Glutamatergic neuron (in vitro differentiated cells): ENCODE data around the gene RHBDL1. TPM values are rescaled to one million over a fixed set of nuclear protein-coding genes. Genes with fewer than 3 reads are reported as not detected.

Source experiments
- DNase-seq: peaks from one replicate; pipeline ENCODE4 v3.0.0; 2022
- H3K27ac Mint-ChIP-seq: one replicate; pipeline ENCODE4 v1.8.0; 2020; ENCODE audit warnings: mild to moderate bottlenecking, mixed read lengths, inconsistent platforms; ENCODE audit not compliant: unreplicated experiment
- H3K27me3 Mint-ChIP-seq: one replicate; pipeline ENCODE4 v1.8.0; 2020; ENCODE audit warnings: mild to moderate bottlenecking, moderate library complexity, mixed read lengths, inconsistent platforms; ENCODE audit not compliant: unreplicated experiment
- H3K36me3 Mint-ChIP-seq: one replicate; pipeline ENCODE4 v1.8.0; 2020; ENCODE audit warnings: mild to moderate bottlenecking, mixed read lengths, inconsistent platforms; ENCODE audit not compliant: unreplicated experiment
- H3K4me1 Mint-ChIP-seq: one replicate; pipeline ENCODE4 v1.8.0; 2020; ENCODE audit warnings: mild to moderate bottlenecking, low read depth, mixed read lengths, inconsistent platforms; ENCODE audit not compliant: unreplicated experiment
- H3K4me3 Mint-ChIP-seq: one replicate; pipeline ENCODE4 v1.8.0; 2020; ENCODE audit warnings: mild to moderate bottlenecking, mixed read lengths, inconsistent platforms; ENCODE audit not compliant: unreplicated experiment
- H3K9me3 Mint-ChIP-seq: one replicate; pipeline ENCODE4 v1.8.0; 2020; ENCODE audit warnings: mild to moderate bottlenecking, moderate library complexity, mixed read lengths, inconsistent platforms; ENCODE audit not compliant: unreplicated experiment
- CTCF ChIP-seq: fragments of 200-600 bp; sonication (generic); IDR thresholded peaks from one replicate; pipeline ENCODE4 v1.5.0; 2021; ENCODE audit not compliant: partially characterized antibody, unreplicated experiment
- total RNA-seq: library from RNA; stranded (reverse); fragmentation: NEBNext Ultra II Directional; extraction: Animal tissue kit (Norgen Biotek cat#: 25700); gene quantifications from one replicate; pipeline ENCODE4 v1.2.1, GENCODE V29; 2021; ENCODE audit not compliant: unreplicated experiment

Gene RHBDL1
- total RNA-seq, 1 donor from 2014 or later = 8.2 TPM

GRCh38 chr16:681746-682427 is 6.4 kb downstream of the RHBDL1 start:
- peaks cover 9% of the 10 kb centered on the region for H3K27me3 Mint-ChIP-seq
- H3K9me3 Mint-ChIP-seq = peaks cover 8% of the 10 kb centered on the region
- peaks cover 9% of the 10 kb centered on the region for H3K4me1 Mint-ChIP-seq
- TF ChIP-seq CTCF = no peak
- peak overlapping the region; percentile 81 for H3K4me3 Mint-ChIP-seq
- H3K27ac Mint-ChIP-seq = no peak overlapping the region
- DNase-seq = no peak
- H3K36me3 Mint-ChIP-seq = no peaks in the 10 kb centered on the region

GRCh38 chr16:682493-683395 is 7.3 kb downstream of the RHBDL1 start:
- H3K27ac Mint-ChIP-seq = no peak overlapping the region
- peaks cover 11% of the 10 kb centered on the region for H3K27me3 Mint-ChIP-seq
- peaks cover 8% of the 10 kb centered on the region for H3K9me3 Mint-ChIP-seq
- no peaks in the 10 kb centered on the region for H3K36me3 Mint-ChIP-seq
- TF ChIP-seq CTCF = no peak
- peak overlapping the region; percentile 71 for H3K4me3 Mint-ChIP-seq
- DNase-seq = no peak
- peaks cover 9% of the 10 kb centered on the region for H3K4me1 Mint-ChIP-seq

- Mint-ChIP-seq H3K9me3 (peaks cover 8% of the 10 kb centered on the region), H3K4me3 (peak overlapping the region; percentile 67), H3K36me3 (no peaks in the 10 kb centered on the region), H3K4me1 (peaks cover 9% of the 10 kb centered on the region), H3K27me3 (peaks cover 11% of the 10 kb centered on the region), H3K27ac (no peak overlapping the region)
- no peak for TF ChIP-seq CTCF
- no peak for DNase-seq
These were observed 8.1 kb downstream of the RHBDL1 start for GRCh38 chr16:683396-684070.

GRCh38 chr16:684071-684794 is 8.8 kb downstream of the RHBDL1 start, which contains the start of gene JMJD8:
Gene JMJD8 (minus strand): TSS chr16:684334. CDS start chr16:684319, 15 bp downstream.
- no peak within 1 kb of the TSS for H3K27ac Mint-ChIP-seq
- H3K4me3 Mint-ChIP-seq = peak within 1 kb of the TSS; percentile 67
- peaks cover 5% of the 10 kb centered on the region for H3K9me3 Mint-ChIP-seq
- no peak for TF ChIP-seq CTCF
- H3K4me1 Mint-ChIP-seq = peaks cover 9% of the 10 kb centered on the region
- H3K27me3 Mint-ChIP-seq = peaks cover 15% of the 10 kb centered on the region
- H3K36me3 Mint-ChIP-seq = no peaks in the 10 kb centered on the region
- peak; percentile 98 for DNase-seq
